Fibroblast of lung (primary cell): ENCODE results near the gene TAP1.

Source experiments
- CTCF ChIP-seq, 2 donors: IDR thresholded peaks in 1 of 2; conservative IDR thresholded peaks in 1 of 2; 1 replicate in 1 of 2; 2 replicates in 1 of 2; pipeline ENCODE4 v1.5.1; 2011 to 2012; ENCODE audit warnings: low read length in 2 of 2, control low read depth in 1 of 2, inconsistent platforms in 1 of 2, low read depth in 1 of 2, mild to moderate bottlenecking in 1 of 2
- EZH2 ChIP-seq: IDR thresholded peaks from 2 replicates; pipeline ENCODE4 v1.5.1; 2012; ENCODE audit warnings: low read length, control low read depth, mild to moderate bottlenecking; ENCODE audit errors: missing control alignments

GRCh38 chr6:32840604-32841246 is 12.8 kb downstream of the TAP1 start:
- TF ChIP-seq CTCF (conservative IDR thresholded peaks at IDR 0.05 in 1 of 2, IDR thresholded peaks at IDR 0.05 in 1 of 2; ENCODE audit: low read depth in 1 of 2, low read length in 2 of 2): no peak
- TF ChIP-seq EZH2: no peak
